Omental fat pad (tissue), 4 donors: ENCODE results near the gene ZNF425. TPM values are rescaled to one million over a fixed set of nuclear protein-coding genes. Genes with fewer than 3 reads are reported as not detected.

Source experiments
- ATAC-seq: fragments of 150-250 bp; one replicate; pipeline ENCODE4 v1.9.1; 2016; ENCODE audit warnings: mild to moderate bottlenecking, moderate library complexity; ENCODE audit not compliant: low FRiP score
- DNase-seq: peaks from one replicate; pipeline ENCODE4 v3.0.0-alpha.2; 2019; ENCODE audit warnings: low spot score
- total RNA-seq, 4 donors: library from RNA; depleted of rRNA; stranded (reverse); fragments of >200 nt; gene quantifications; one replicate each; pipeline ENCODE4 v1.1.0, GENCODE V29; 2016
- TF ChIP-seq, protein P1 (sequence below), 3 donors: fragments of 450-650 bp; IDR thresholded peaks; one replicate each; pipeline ENCODE4 v1.5.1; 2016 to 2017; ENCODE audit warnings: antibody characterized with exemption in 3 of 3, mild to moderate bottlenecking in 3 of 3, moderate library complexity in 2 of 3

ZNF425 gene
- total RNA-seq, 4 donors from 2014 or later, result 1.1 to 1.6 (median 1.5) TPM

DNA sequence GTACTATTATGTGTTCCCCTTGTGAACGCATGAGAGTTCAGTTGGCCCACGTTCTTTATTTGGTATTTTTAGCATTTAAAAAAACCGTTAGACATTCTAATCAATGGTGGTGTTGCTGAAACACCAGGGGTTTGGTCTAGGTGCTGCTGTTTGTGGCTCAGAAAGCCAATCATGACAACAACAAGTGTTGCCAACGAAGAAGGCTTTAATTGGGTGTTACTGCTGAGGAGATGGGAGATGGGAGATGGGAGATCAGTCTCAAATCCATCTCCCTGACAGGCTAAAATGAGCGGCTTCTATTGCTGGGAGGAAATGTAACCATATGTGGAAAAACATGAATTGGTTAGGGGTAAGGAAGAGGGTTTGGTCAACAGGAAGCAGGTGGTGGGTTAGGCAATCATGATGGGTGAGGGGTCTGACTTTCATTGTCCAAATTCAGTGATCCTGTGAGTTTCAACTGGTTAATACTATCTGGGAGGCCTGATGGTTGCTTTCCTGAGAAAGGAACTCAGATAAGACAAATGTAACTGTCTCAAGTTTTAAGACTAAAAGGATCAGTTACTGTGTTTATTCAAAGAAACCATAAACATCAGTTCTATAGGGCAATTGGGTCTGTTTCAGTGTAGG lies 4.6 kb upstream of the ZNF425 start:
- no peak for ATAC-seq
- no peak for DNase-seq
- TF ChIP-seq, protein P1, sequence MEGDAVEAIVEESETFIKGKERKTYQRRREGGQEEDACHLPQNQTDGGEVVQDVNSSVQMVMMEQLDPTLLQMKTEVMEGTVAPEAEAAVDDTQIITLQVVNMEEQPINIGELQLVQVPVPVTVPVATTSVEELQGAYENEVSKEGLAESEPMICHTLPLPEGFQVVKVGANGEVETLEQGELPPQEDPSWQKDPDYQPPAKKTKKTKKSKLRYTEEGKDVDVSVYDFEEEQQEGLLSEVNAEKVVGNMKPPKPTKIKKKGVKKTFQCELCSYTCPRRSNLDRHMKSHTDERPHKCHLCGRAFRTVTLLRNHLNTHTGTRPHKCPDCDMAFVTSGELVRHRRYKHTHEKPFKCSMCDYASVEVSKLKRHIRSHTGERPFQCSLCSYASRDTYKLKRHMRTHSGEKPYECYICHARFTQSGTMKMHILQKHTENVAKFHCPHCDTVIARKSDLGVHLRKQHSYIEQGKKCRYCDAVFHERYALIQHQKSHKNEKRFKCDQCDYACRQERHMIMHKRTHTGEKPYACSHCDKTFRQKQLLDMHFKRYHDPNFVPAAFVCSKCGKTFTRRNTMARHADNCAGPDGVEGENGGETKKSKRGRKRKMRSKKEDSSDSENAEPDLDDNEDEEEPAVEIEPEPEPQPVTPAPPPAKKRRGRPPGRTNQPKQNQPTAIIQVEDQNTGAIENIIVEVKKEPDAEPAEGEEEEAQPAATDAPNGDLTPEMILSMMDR (IDR thresholded peaks at IDR 0.05), result no peak

DNA sequence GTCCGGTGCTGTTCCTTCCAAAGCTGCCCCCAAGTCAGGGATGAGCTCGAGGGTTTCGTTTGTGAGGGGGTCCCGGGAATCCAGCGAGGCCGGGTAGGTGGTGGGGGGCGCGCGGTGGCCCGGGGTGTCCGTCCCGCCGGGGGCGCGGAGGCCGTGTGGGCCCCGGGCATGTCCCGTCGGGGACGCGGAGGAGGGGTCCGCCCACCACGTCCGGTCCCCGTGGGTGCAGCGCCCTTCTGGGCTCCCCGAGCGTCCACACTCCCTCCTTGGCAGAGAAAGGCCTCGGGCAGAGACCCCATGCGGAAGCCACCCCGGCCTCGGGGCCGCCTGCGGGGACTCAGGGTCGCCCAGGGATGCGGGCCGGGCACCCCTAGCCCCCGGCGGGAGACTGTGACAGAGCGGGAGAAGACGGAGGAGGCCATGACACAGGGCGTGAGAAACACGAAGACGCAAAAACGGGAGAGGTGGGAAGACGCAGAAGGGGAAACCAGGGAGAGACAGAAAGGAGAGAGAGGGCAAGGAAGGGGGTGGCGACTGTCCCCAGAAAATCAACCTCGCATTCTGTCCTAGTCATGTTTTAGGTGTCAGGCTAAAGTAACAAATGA lies 640 bp upstream of the ZNF425 start:
- ATAC-seq (peak; percentile 53), DNase-seq (no peak)
- TF ChIP-seq, protein P1 (IDR thresholded peaks at IDR 0.05), result no peak

DNA sequence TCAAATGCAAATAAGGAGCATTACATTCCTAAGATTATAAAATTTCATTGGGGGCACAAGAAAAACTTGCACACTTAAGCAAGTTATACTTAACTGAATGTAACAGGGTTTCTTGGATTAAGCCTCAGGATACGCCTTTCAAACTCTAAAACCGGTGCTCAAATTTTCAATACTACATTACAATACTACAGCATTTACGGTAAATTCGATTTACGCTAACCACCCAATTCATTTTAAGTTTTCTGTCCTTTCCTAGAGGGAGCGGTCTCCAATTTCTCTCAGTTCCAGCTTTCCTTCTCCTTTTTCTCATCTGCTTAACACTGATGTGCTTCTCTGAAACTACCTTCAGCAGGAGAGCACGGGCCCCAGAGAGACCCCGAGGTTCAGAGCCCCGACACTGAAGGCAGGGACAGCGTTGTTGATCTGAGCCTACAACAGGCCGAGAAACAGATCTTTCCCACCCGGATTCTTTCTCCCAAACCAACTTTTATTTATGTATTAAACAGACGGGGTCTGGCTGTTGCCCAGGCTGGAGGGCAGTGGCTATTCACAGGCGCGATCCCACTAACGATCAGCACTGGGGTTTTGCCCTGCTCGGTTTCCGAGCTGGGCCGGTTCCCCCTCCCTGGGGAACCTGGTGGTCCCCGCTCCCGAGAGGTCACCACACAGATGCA lies 798 bp downstream of the ZNF425 start:
- TF ChIP-seq, protein P1 (IDR thresholded peaks at IDR 0.05), result no peak
- ATAC-seq (no peak), DNase-seq (no peak)

DNA sequence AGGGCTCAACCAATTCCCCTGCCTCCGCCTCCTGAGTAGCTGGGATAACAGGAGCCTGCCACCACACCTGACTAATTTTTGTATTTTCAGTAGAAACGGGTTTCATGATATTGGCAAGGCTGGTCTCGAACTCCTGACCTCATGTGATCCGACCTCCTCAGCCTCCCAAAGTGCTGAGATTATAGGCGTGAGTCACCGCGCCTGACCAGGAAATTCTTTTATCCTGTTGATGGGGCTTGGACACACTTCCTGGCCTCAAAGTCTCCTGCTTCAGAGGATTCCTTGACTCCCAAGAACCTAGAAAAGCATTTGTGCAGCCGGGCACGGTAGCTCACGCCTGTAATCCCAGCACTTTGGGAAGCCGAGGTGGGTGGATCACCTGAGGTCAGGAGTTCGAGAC lies 16.2 kb downstream of the ZNF425 start:
- TF ChIP-seq, protein P1 (IDR thresholded peaks at IDR 0.05), result no peak
- DNase-seq (no peak), ATAC-seq (no peak)

DNA sequence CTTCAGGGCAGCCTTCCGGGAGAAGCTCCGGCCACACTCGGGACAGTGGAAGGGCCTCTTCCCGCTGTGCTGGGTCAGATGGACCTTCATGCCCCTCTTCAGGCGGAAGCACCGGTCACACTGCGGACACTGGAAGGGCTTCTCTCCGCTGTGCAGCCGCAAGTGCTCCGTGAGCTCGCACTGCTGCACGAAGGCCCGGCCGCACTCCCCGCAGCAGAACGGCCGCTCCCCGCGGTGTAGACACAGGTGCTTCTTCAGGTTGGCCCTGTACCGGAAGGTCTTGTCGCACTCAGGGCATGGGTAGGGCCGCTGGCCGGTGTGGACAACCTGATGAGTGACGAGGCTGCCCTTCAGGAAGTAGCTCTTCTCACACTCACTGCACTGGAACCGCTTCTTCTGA lies 21.4 kb downstream of the ZNF425 start:
- DNase-seq, result no peak
- TF ChIP-seq, protein P1 (IDR thresholded peaks at IDR 0.05), result no peak
- no peak for ATAC-seq

DNA sequence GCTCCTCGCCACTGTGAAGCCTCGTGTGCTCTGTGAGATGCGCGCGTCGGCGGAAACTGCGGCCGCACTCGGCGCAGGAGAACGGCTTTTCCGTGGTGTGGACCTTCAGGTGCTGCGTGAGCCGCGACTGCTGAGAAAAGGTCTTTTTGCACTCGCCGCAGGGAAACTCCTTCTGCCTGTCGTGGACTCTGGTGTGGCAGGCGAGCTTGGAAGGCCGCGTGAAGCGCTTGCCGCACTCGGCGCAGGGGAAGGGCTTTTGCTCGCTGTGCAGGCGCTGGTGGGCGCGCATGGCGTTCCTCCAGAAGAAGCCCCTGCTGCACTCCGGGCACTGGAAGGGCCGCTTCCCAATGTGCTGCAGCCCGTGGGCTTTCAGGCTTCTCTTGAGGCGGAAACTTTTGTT lies 21.9 kb downstream of the ZNF425 start:
- no peak for ATAC-seq
- no peak for DNase-seq
- TF ChIP-seq, protein P1 (IDR thresholded peaks at IDR 0.05), result no peak
